Right kidney (tissue), 9 donors: ENCODE results near the gene LIN52.
A peak's percentile ranks its signal among the peaks of the same experiment; 100 is the strongest.

Experiments used
- DNase-seq: peaks from one replicate; pipeline ENCODE4 v3.0.0-alpha.2; 2016
- long read RNA-seq, 8 donors: transcript quantifications; one replicate each; lab custom pipeline, GENCODE V29; 2026

The LIN52 gene, protein sequence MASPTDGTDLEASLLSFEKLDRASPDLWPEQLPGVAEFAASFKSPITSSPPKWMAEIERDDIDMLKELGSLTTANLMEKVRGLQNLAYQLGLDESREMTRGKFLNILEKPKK
- long read RNA-seq, donor 1, transcript LIN52-205 (6 exons, 2,776 nt) = major isoform, 7 of 8 reads
- long read RNA-seq, donor 1, partial matches to known transcripts = 0 of 8 reads
- long read RNA-seq, donor 1, other reads (novel, unspliced or antisense) = 0 of 8 reads
- long read RNA-seq, donor 2, transcript LIN52-205 (6 exons, 2,776 nt) = major isoform, 7 of 7 reads
- long read RNA-seq, donor 2, partial matches to known transcripts = 0 of 7 reads
- long read RNA-seq, donor 2, other reads (novel, unspliced or antisense) = 0 of 7 reads
- long read RNA-seq, donor 3, partial matches to known transcripts = 0 of 4 reads
- long read RNA-seq, donor 3, other reads (novel, unspliced or antisense) = 0 of 4 reads
- long read RNA-seq, donor 4, partial matches to known transcripts = 21 of 25 reads
- long read RNA-seq, donor 4, other reads (novel, unspliced or antisense) = 0 of 25 reads
- long read RNA-seq, donor 5, transcript LIN52-205 (6 exons, 2,776 nt) = major isoform, 7 of 7 reads
- long read RNA-seq, donor 5, partial matches to known transcripts = 0 of 7 reads
- long read RNA-seq, donor 5, other reads (novel, unspliced or antisense) = 0 of 7 reads
- long read RNA-seq, donor 6, partial matches to known transcripts = 5 of 9 reads
- long read RNA-seq, donor 6, other reads (novel, unspliced or antisense) = 0 of 9 reads
- long read RNA-seq, donor 7 = 0 reads
- long read RNA-seq, donor 8, transcript LIN52-205 (6 exons, 2,776 nt) = major isoform, 7 of 7 reads
- long read RNA-seq, donor 8, partial matches to known transcripts = 0 of 7 reads
- long read RNA-seq, donor 8, other reads (novel, unspliced or antisense) = 0 of 7 reads

DNA sequence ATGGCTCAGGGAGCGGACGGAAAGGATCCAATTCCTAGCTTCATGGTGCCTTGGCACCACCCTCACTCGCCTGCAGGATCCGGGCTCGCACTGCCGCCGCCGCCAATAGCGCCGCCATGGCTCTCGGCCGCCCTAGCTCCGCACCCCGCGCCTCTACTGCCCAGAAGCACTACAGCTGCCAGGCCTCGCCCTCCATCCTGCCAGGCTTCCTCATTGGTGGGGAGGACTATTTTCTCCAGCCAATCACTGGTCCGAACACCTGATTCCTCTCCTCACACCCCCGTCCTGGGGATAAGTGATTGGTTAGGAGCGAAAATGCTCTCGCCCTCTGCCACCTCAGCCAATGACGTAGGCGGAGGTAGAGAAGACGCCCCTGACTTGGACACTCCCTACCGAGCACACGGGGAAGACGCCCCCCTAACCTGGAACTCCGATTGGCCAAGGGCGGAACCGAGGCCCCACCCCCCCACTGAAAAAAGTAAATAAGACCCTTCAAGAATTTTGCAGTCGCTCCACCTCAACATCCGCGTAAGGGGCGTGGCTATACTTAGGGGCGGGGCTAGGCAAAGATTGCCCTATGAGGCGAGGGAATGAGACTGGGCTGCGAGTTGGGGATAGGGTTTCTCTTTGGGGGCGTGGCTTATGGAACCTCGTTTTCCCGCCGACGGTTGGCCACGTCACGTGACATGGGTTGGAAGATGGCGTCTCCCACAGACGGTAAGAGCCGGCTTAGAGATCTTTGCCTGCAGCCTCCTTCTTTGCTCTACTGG lies at the start of gene LIN52, which contains the start of gene ALDH6A1:
TSS of gene LIN52 (plus strand) at position 680 of the 770 bp plus-strand sequence. CDS start at position 699, 19 bp downstream.
TSS of gene ALDH6A1 (minus strand) at position 177 of the 770 bp plus-strand sequence. CDS start at position 118, 59 bp downstream.
- peak; percentile 93 for DNase-seq

DNA sequence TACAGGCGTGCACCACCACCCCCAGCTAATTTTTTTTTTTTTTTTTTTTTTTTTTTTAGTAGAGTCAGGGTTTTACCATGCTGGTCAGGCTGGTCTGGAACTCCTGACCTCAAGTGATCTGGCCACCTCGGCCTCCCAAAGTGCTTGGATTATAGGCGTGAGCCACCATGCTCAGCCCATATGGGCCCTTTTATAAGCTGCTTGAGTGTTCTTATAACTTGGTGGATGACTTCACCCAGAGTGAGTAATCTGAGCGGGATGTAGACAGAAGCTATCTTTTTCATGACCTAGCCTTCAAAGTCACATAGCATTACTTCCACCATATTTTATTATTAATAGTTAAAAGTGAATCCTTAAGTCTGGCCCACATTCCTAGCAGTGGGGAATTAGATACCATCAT lies 49.2 kb upstream of the LIN52 start:
- no peak for DNase-seq

DNA sequence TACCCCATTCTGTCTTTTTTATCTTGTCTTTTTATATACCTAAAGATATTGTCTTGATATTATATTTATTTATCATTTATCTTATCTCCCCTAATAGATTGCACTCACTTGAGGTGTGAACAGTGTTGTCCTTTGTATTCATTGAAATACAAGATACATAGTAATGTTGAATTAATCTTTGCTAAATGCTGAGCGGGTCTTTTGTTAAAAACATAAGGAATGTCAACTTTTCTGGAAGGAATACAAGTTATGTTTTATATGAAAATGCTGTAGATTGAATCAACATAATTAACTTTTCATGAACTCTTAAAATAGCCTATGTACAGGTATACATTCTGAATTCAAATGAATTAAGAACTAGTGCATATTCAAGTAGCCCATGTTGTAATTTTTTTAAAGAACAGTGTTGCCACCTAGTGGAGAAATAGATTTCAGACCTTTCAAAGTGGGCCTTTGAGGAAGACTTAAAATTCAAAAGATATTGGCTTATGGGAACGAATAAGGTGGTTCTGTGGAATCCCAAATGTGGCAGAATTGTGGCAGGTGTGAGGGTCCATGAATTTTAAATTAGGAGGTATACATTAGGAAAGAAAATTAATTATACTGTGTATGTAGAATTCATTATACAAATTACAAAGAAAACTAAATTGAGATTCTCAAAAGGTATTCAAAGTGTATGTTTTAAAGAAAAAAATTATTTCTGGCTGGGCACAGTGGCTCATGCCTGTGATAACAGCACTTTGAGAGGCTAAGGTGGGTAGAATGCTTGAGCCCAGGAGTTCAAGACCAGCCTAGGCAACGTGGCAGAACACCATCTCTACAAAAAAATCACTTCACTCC lies 46.5 kb upstream of the LIN52 start:
- peak; percentile 18 for DNase-seq

DNA sequence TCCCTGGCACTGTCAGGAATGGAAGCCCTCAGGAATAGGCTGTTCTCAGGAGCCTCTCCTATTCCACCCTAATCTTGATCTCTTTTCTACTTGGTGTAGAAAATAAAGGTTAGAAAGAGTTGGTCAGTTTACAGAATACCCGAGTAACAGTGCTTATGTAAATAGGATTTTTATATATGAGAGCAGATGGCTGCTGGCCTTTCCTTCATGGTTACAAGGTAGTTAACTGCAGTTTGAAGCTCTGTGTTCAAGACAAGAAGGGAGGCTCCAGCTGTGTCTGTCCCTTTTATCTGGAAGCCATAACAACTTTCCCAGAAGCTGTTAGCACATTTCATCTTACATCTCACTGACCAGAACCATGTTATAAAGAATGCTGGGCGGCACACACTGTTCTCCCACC lies 42.5 kb upstream of the LIN52 start:
- DNase-seq = no peak

DNA sequence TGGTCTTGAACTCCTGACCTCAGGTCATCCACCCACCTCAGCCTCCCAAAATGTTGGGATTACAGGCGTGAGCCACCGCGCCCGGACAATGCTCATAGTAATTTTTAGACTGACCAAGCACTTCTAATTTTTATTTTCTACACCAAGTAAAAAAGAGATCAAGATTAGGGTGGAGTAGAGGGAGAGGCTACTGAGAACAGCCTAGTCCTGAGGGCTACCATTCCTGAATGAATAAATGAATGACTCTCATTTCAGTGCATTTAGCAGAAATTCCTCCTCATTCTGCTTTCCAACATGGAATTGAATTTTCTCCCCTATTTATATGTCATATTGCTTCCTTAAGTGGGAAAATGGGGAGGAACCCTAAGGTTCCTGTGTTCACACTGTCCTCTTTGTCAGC lies 39.2 kb upstream of the LIN52 start:
- DNase-seq = no peak

DNA sequence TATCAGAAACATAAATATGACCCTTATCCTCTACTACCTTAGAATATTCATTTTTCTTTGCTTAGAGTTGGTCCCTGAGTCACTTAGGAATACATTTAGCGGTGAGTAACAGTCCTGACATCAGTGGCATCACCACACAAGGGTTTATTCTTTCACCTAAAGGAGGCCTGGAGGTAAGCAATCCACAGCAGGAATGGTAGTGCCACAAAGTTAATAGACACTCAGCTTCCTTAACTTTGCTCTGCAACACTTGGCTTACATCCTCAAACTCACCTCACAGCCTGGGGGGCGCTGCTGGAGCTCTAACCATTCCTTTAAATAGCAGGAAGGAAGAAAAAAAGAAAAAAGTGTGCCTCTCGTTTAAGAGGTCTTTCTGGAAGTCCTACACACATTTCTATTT lies 36.5 kb upstream of the LIN52 start:
- DNase-seq = no peak

DNA sequence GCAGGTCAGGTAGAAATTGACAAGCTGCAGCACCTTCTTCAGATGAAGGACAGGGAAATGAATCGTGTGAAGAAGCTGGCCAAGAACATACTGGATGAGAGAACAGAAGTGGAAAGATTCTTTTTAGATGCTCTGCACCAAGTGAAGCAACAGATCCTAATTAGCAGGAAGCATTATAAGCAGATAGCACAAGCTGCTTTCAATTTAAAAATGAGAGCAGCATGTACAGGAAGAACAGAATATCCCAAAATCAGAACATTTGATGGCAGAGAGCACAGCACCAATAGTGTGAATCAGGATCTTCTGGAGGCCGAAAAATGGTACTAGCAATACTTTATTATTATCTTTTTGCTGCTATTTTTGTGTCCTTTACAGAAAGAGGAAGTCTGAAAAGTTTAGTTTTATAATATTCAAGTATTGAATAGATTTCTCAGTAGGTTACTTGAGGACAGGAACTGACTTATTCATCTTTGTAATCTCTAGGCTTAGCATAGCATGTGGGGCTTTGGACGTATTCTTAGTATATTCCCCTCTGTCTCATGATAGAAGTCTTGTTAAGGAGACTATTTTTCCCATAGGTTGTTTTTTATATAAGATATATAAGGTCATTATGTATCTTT lies 34.8 kb upstream of the LIN52 start:
- no peak for DNase-seq

DNA sequence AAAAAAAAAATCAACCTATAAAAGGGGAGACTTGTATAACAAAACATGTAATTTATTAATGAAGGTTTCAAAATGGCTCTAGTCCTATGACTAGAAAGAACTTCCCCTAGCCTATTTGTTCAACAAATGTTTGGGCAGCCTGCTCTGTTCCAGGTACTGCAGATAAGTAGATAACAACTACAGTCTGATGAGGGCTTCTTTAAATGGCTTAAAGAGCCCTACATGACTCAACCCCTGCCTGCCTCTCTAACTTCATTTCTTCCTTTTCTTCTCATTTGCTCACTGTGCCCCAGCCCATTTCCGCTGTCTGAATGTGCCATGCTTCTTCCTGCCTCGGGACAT lies 22.0 kb upstream of the LIN52 start:
- no peak for DNase-seq

DNA sequence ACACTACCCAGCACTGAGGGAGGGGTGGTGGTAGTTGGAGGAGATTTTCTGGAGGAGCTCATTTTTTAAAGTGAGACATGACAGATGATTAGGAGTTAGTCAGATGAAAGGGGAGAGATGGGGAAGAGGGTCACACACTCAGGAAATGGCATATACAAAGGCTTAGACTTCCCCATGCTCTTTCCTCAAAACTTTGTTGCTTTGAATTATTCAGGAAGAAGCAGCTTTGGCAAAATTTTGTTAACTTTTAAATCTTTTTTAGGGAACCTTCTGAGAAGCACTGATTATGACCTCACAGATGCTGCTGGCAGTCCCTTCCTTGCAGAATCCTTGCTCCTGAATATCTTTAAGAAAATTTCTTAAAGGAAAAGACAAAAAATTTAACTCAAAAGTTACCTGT lies 20.3 kb upstream of the LIN52 start:
- no peak for DNase-seq

DNA sequence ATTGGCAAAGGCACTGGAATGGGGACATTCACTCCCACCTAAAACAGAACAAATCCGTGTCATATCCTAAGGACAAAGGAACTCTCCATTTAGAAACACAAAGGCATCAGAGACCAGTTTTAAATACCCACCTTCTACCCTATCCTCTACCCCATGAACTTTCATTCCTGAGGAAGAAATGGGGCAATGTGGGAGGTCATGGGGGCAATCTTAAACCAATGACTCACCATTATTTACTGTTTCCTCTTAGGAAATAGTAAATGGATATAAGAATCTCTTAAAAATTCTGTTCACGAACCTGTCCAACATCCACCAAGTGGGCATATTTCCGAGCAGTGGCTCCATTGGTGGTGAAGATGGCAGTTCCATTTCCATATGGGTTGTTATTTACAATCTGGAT lies 19.9 kb upstream of the LIN52 start:
- DNase-seq = no peak

DNA sequence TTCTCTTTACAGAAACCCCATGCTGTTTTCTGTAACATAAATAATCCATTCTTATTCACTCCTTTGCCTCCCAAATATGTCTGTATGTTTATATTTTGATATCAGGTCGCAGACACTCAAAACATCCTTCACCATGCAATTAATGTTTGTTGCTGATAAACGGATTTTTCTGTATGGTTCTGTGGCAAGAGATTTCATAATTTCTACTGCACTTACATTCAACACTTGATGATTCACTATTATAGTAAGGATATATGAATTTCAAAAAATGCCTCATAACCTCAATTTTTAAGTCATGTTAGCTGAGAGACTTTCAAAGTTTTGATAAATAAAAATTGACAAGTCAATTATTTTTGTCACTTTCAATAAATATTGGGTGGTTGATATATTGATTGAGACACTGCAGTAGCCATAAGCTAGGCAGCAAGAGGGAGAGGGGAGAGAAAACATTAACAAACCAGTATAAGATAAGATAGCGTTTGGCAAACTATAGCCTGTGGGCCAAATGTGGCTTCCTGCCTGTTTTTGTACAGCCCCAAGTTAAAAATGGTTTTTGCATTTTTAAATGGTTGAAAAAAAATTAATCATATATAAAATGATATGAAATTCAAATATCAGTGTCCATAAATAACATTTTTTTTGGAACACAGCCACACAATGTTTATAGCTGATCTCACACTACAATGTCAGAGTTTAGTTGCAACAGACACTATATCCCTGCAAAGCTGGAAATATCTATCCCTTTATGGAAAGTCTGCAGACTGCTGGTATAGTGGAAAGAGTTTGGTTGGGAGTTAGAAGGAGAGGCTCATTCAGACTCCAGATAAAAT lies 18.8 kb upstream of the LIN52 start:
- no peak for DNase-seq

DNA sequence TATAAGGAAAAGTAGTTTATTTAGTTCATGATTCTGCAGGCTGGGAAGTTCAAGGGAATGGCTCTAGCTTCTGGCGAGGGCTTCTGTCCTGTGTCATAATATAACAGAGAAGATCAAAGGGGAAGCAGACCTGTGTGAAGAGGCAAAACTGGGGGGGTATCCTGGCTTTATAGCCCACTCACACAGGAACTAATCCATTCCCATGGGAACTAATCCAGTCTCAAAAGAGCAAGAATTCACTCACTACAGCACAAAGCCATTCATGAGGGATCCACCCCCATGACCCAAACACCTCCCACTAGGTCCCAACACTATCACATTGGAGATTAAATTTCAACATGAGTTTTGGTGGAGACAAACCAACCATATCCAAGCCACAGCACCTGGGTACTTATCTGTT lies 7.4 kb upstream of the LIN52 start:
- DNase-seq = no peak

DNA sequence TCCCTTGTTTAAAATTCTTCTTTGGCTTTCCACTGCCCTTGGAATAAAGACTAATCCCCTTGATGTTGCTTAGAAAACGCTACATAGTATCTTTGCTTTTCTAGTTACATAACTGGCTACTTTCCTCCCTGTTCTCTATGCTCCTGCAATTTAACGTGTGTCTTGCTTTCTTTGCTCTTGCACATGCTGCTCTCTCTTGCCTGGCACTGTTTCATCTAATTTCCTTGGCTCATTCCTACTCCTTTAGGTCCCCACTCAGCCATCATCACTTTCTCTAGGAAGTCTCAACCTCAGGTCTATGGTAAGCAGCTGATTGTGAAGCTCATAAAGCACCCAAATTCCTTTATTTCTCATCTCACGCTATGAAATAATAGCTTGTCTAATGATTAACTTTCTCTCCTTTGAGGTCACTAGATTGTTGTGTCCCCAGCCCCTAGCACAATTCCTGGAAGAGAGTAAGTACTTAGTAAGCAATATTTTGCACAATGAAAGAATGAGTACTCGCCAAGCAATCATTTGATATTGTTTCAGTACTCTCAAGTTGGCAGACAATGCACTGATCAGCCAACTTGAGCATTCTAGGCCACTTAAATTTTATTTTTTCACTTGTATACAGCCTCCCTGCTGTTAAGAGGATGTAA lies 3.8 kb upstream of the LIN52 start:
- DNase-seq = no peak

DNA sequence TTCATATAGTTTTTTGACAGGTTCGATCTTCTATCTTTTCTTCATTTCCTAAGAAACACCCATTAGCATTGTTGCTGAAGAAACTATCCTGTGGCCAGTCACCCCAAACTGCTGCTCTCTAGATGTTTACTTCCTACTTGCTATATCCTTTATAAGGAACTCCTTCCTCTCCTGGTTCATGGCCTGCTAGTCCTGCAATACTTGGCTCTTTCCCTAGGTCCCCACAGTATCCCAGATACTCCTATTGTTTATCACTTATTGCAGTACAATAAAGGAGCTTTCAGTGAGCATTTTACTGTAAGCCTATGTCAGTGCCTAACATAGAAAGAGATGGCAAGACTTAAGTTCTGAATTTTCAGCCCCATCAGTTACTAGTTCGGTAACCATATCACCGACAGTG lies 3.3 kb upstream of the LIN52 start:
- DNase-seq = no peak

DNA sequence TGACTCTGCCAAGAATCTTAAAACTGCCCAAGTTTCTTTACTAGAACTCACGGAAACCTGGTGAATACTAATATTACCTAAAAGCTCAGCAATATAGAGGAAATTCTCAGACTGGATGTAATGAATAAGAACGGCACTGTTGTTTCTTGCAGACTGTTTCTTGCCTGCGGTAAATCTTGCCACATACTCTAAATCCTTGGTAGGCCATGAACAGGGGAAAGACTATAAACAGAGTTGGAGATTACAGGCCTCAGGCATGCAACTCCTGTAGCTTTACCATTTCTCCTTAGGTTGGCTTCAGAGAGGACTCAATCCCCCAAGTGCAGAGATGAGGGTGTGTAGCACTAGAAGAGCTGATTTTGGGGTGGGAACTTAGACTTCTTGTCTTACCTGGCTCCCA lies 1.6 kb upstream of the LIN52 start:
- no peak for DNase-seq

DNA sequence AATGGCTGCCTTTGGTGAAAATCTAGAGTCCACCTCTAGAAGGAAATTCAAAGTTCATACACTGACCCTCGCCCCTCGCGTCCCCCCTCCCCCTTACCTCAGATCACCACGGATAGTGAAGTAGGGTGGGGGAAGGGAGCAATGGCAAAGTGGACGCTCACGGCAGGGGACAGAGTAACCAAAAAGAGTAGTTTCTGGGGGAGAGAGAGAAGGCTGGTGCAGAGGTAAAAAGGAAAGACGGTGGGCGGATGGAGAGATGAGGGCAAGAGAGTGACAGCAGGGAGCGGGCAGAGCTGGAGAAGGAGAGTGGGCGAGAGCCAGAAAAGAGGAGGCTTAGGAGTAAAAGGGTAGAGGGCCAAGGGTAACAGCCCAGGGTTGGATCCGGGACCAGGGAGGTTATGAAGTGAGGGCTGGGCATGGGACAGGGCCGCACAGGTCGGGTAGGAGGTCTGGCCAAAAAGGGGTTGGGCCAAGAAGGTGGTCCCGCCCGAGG lies 926 bp upstream of the LIN52 start:
- no peak for DNase-seq

DNA sequence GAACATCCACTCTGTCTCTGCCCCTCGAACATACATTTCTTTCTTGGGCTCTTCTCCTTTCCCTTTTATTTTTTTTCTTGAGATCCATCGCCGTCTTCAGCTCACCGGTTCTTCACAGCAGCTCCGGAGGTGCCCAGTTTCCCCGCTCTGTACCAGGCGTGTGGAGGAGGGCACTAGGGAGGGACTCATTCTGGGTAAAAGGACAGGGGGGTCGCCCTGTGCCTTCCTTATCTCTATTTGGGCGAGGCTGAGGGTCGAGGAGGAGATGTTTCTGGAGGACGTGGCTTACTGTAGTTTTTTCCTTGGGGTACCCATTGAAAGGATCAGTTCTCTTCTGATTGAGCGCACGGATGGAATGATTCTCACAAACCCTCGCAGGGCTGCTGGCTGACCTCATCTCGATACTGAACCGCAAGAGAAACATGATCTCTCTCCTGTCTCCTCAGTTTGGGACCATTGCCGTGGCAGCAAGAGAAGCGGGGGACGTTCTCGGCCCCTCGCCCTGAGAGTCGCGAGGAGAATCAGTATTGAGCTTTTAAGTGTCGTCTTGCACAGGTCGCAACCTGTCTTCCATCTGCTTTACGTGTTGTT lies 386 bp downstream of the LIN52 start:
- no peak for DNase-seq

DNA sequence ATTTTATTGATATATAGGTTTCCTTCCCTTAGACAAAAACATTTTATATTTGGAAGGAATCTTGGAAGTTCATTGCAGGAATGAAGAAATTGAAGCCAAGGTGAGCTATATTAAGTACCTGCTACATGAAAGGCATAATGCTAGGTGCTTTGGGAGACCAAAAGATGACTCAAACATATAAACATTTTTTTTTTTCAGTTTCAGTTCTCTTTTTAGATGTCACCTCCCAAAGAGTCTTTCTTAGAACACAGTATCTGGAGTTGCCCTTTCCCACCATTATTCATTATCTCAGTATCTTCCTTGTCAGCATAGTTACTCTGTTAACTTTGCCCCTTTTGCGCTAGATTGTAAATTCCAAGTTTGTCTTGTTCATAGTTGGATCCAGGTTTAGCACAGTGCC lies 1.1 kb downstream of the LIN52 start:
- DNase-seq = no peak
